H1 (cell line): ENCODE results near the gene LRRFIP1. TPM values are rescaled to one million over a fixed set of nuclear protein-coding genes. Genes with fewer than 3 reads are reported as not detected.

Source experiments
- CTCF ChIA-PET: fragments of 300-600 bp; sonication (Branson Sonifier 250); formaldehyde crosslinking; loops from one replicate; lab custom pipeline; 2021; ENCODE audit not compliant: partially characterized antibody; lab: Charles Lee
- POLR2A ChIA-PET: fragments of 300-600 bp; sonication (Branson Sonifier 250); formaldehyde crosslinking; loops from one replicate; lab custom pipeline; 2021; ENCODE audit warnings: inconsistent platforms; ENCODE audit not compliant: partially characterized antibody; lab: Charles Lee
- DNase-seq, 2 experiments: peaks; one replicate each; pipeline versions ENCODE4 v3.0.0 to v3.0.0-alpha.2; 2010 to 2022; ENCODE audit warnings: low spot score in 2 of 2, low read depth in 1 of 2, mixed read lengths in 1 of 2
- FAIRE-seq: peaks from 2 replicates; lab custom pipeline; 2011; peaks lifted over from hg19 to GRCh38; lab: Jason Lieb, UNC
- H2AFZ ChIP-seq: 2 replicates; pipeline ENCODE4 v1.8.1; 2012; ENCODE audit warnings: low read length, inconsistent platforms
- H2AK5ac ChIP-seq: 2 replicates; pipeline ENCODE4 v1.6.1; 2013; ENCODE audit warnings: low read depth, low read length
- H2BK120ac ChIP-seq: replicated peaks from 2 replicates; pipeline ENCODE3; 2013; ENCODE audit warnings: low read depth, low read length, inconsistent platforms
- H2BK12ac ChIP-seq: 2 replicates; pipeline ENCODE4 v1.6.1; 2013; ENCODE audit warnings: low read depth, low read length
- H2BK15ac ChIP-seq: 2 replicates; pipeline ENCODE4 v1.6.1; 2013; ENCODE audit warnings: low read length
- H2BK20ac ChIP-seq: 2 replicates; pipeline ENCODE4 v1.6.1; 2013; ENCODE audit warnings: low read length
- H2BK5ac ChIP-seq: 2 replicates; pipeline ENCODE4 v1.6.1; 2013; ENCODE audit warnings: low read depth, low read length
- H3K14ac ChIP-seq: 2 replicates; pipeline ENCODE4 v1.6.1; 2013; ENCODE audit warnings: inconsistent platforms; ENCODE audit not compliant: insufficient read length
- H3K18ac ChIP-seq: 2 replicates; pipeline ENCODE4 v1.6.1; 2013; ENCODE audit warnings: low read length; ENCODE audit errors: extremely low read depth
- H3K23ac ChIP-seq: 2 replicates; pipeline ENCODE4 v1.6.1; 2013; ENCODE audit warnings: inconsistent platforms; ENCODE audit not compliant: insufficient read length
- H3K23me2 ChIP-seq: 2 replicates; pipeline ENCODE4 v1.6.1; 2013; ENCODE audit warnings: low read depth, low read length
- H3K27ac ChIP-seq: 2 replicates; pipeline ENCODE4 v1.6.1; 2011; ENCODE audit warnings: low read depth, low read length, inconsistent platforms
- H3K27me3 ChIP-seq, 4 experiments: replicated peaks in 1 of 4; 1 replicate in 1 of 4; 2 replicates in 3 of 4; pipeline versions ENCODE4 v1.6.1 to v1.8.1; 2011 to 2013; ENCODE audit warnings: low read length in 3 of 4, mild to moderate bottlenecking in 3 of 4, inconsistent platforms in 2 of 4, mixed read lengths in 2 of 4, moderate library complexity in 1 of 4; ENCODE audit not compliant: control insufficient read depth in 3 of 4, insufficient read depth in 3 of 4; ENCODE audit errors: extremely low read depth in 1 of 4
- H3K36me3 ChIP-seq, 4 experiments: 2 replicates each; pipeline versions ENCODE4 v1.6.1 to v1.8.1; 2011 to 2013; ENCODE audit warnings: mild to moderate bottlenecking in 4 of 4, low read length in 3 of 4, moderate library complexity in 2 of 4, control low read depth in 1 of 4, inconsistent platforms in 1 of 4; ENCODE audit not compliant: insufficient read depth in 4 of 4, control insufficient read depth in 2 of 4
- H3K4ac ChIP-seq: replicated peaks from 2 replicates; pipeline ENCODE3; 2013; ENCODE audit warnings: low read length, low read depth, mixed read lengths, inconsistent platforms; ENCODE audit not compliant: insufficient read length
- H3K4me1 ChIP-seq, 4 experiments: replicated peaks in 1 of 4; 1 replicate in 1 of 4; 2 replicates in 3 of 4; pipeline versions ENCODE4 v1.6.1 to v1.8.1; 2011 to 2013; ENCODE audit warnings: low read length in 3 of 4, inconsistent platforms in 2 of 4, mixed read lengths in 1 of 4; ENCODE audit not compliant: insufficient read depth in 4 of 4, control insufficient read depth in 3 of 4
- H3K4me2 ChIP-seq, 2 experiments: 2 replicates each; pipeline versions ENCODE4 v1.6.1 to v1.8.1; 2011 to 2013; ENCODE audit warnings: low read depth in 2 of 2, low read length in 2 of 2, control low read depth in 1 of 2, inconsistent platforms in 1 of 2, mild to moderate bottlenecking in 1 of 2; ENCODE audit not compliant: insufficient read depth in 1 of 2
- H3K4me3 ChIP-seq, 4 experiments: fragments of 200-600, 300-600 bp in 1 of 4; sonication (generic), shearing (Covaris generic), sonication (Bioruptor Twin) in 1 of 4; 2 replicates each; pipeline versions ENCODE4 v1.5.1 to v1.8.1; 2011 to 2016; ENCODE audit warnings: low read length in 4 of 4, low read depth in 3 of 4, control low read depth in 2 of 4, inconsistent platforms in 2 of 4, mild to moderate bottlenecking in 2 of 4, mixed read lengths in 1 of 4, moderate library complexity in 1 of 4; ENCODE audit not compliant: insufficient read depth in 2 of 4; ENCODE audit errors: extremely low read depth in 1 of 4
- H3K56ac ChIP-seq: replicated peaks from 2 replicates; pipeline ENCODE3; 2013; ENCODE audit warnings: low read depth, mild to moderate bottlenecking, mixed read lengths, low read length, inconsistent platforms; ENCODE audit not compliant: insufficient read length
- H3K79me1 ChIP-seq: 2 replicates; pipeline ENCODE4 v1.6.1; 2013; ENCODE audit warnings: low read depth, low read length, control low read depth
- H3K79me2 ChIP-seq, 2 experiments: 2 replicates each; pipeline versions ENCODE4 v1.6.1 to v1.8.1; 2012 to 2013; ENCODE audit warnings: low read length in 2 of 2, mild to moderate bottlenecking in 2 of 2, inconsistent platforms in 1 of 2; ENCODE audit not compliant: insufficient read depth in 2 of 2, control insufficient read depth in 1 of 2
- H3K9ac ChIP-seq, 4 experiments: replicated peaks in 1 of 4; 1 replicate in 1 of 4; 2 replicates in 3 of 4; pipeline versions ENCODE4 v1.6.1 to v1.8.1; 2011 to 2013; ENCODE audit warnings: low read depth in 3 of 4, low read length in 3 of 4, control low read depth in 2 of 4, mild to moderate bottlenecking in 2 of 4, moderate library complexity in 2 of 4, inconsistent platforms in 1 of 4; ENCODE audit errors: extremely low read depth in 1 of 4
- H3K9me3 ChIP-seq, 2 experiments: 2 replicates each; pipeline versions ENCODE4 v1.6.1 to v1.8.1; 2012 to 2013; ENCODE audit warnings: mild to moderate bottlenecking in 2 of 2, moderate library complexity in 2 of 2, control low read depth in 1 of 2, inconsistent platforms in 1 of 2, low read depth in 1 of 2, low read length in 1 of 2, mixed read lengths in 1 of 2; ENCODE audit not compliant: insufficient read depth in 2 of 2
- H4K20me1 ChIP-seq, 2 experiments: replicated peaks in 1 of 2; 2 replicates each; pipeline versions ENCODE3 to v1.8.1; 2011 to 2013; ENCODE audit warnings: inconsistent platforms in 2 of 2, low read length in 2 of 2, mild to moderate bottlenecking in 1 of 2; ENCODE audit not compliant: insufficient read depth in 2 of 2, control insufficient read depth in 1 of 2
- H4K5ac ChIP-seq: 2 replicates; pipeline ENCODE4 v1.6.1; 2013; ENCODE audit warnings: low read length, low read depth, mixed read lengths, inconsistent platforms; ENCODE audit not compliant: insufficient read length
- H4K8ac ChIP-seq: 2 replicates; pipeline ENCODE4 v1.8.0; 2013; ENCODE audit warnings: mild to moderate bottlenecking, moderate library complexity, low read length, inconsistent platforms; ENCODE audit not compliant: insufficient read depth; ENCODE audit errors: extremely low read depth
- H4K91ac ChIP-seq: replicated peaks from 2 replicates; pipeline ENCODE3; 2013; ENCODE audit warnings: low read length, mixed read lengths, inconsistent platforms; ENCODE audit not compliant: insufficient read length
- RAD21 ChIP-seq, 2 experiments: IDR thresholded peaks in 1 of 2; conservative IDR thresholded peaks in 1 of 2; 2 replicates each; pipeline ENCODE4 v1.6.1; 2011; ENCODE audit warnings: low read depth in 2 of 2, low read length in 2 of 2, improper control_type of control experiment in 1 of 2, inconsistent platforms in 1 of 2, mild to moderate bottlenecking in 1 of 2, moderate library complexity in 1 of 2
- TCF12 ChIP-seq: IDR thresholded peaks from 2 replicates; pipeline ENCODE4 v1.6.1; 2011; ENCODE audit warnings: low read depth, mild to moderate bottlenecking, low read length
- WGBS, 2 experiments: shearing (Covaris generic) in 1 of 2; methylation state at CpG; one replicate each; pipeline versions ENCODE4 v1.1.6 to v1.1.7; 2013 to 2015; ENCODE audit warnings: low lambda C conversion rate in 2 of 2, mixed read lengths in 2 of 2, inconsistent platforms in 1 of 2, low coverage in 1 of 2, missing lambda C conversion rate in 1 of 2; ENCODE audit not compliant: insufficient replicate concordance in 2 of 2, insufficient coverage in 1 of 2, insufficient read length in 1 of 2; ENCODE audit errors: extremely low coverage in 1 of 2, missing lambda C conversion rate in 1 of 2; 5-methylcytosine and 5-hydroxymethylcytosine counted together
- polyA plus RNA-seq, 7 experiments: library from polyadenylated mRNA; depleted of rRNA in 3 of 7; stranded (reverse) in 5 of 7; unstranded in 2 of 7; fragments of >200 nt in 5 of 7; fragments of 200-250 nt in 2 of 7; gene quantifications; 1 replicate in 5 of 7; 2 replicates in 1 of 7; 4 replicates in 1 of 7; pipeline versions ENCODE4 v1.2.1 to v1.2.3, GENCODE V29; 2011 to 2013; ENCODE audit warnings: missing spikeins in 2 of 7, mixed read lengths in 2 of 7
- total RNA-seq: library from RNA; stranded (reverse); fragmentation: NEBNext Ultra II Directional; extraction: Animal tissue kit (Norgen Biotek cat#: 25700); gene quantifications from 2 replicates; pipeline ENCODE4 v1.2.1, GENCODE V29; 2021

Gene LRRFIP1
- total and polyA plus RNA-seq, 2 of the 8 experiments (the other 6 are each of a cell fraction or from before 2014, with no cell fraction given): 12.1 to 75.8 TPM

DNA sequence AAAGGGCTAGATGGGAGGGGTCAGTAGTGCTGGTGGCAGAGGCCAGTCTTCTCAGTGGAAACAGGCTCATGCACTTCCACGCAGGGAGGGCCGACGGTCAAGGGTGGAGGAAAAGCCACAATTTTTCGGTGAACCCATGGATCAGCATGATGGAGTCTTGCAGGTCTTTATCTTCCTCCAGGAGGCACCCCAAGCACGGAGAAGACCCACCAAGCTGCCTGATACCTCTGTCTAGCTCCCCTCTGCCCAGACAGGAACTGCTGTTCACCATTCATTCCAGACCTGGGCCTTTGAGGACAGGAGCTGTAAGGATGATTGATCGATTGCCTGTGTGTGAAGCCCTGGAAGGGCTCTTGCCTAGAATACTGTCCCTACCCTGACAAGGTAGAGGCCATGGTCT lies 2.8 kb upstream of the LRRFIP1 start:
- TF ChIP-seq TCF12: no peak
- peak in 1 of 2 experiments; percentile 3; a peak in 1 of 4 replicates for TF ChIP-seq RAD21 (IDR thresholded peaks at IDR 0.05 in 1 of 2, conservative IDR thresholded peaks at IDR 0.05 in 1 of 2; ENCODE audit: low read depth in 2 of 2, low read length in 2 of 2)
- H3K4me2 ChIP-seq: no peak overlapping the region
- no peak overlapping the region for H2AFZ ChIP-seq
- no peak for DNase-seq
- no peak overlapping the region for H3K23ac ChIP-seq
- POLR2A ChIA-PET: interaction anchor here (0.8 to 6.7 kb wide), 2 partner anchors 8 to 9 kb away, joined by 3 to 42 read pairs; no protein-coding TSS in a partner anchor
- peaks cover 0 to 2% of the 10 kb centered on the region in 2 experiments for H4K20me1 ChIP-seq
- FAIRE-seq: no peak
- no peak overlapping the region for H4K8ac ChIP-seq
- H3K79me2 ChIP-seq: peaks cover 0 to 9% of the 10 kb centered on the region in 2 experiments; a peak in 2 of 4 replicates
- no peaks in the 10 kb centered on the region for H3K79me1 ChIP-seq
- H2BK20ac ChIP-seq: no peak overlapping the region
- H2AK5ac ChIP-seq: no peak overlapping the region; the same call in 1 of the 2 replicates
- no peak overlapping the region for H2BK5ac ChIP-seq
- H4K91ac ChIP-seq: no peak overlapping the region
- no peak overlapping the region for H3K18ac ChIP-seq
- H3K4ac ChIP-seq: no peak overlapping the region
- H4K5ac ChIP-seq: no peak overlapping the region
- H3K27me3 ChIP-seq: peaks cover 0 to 31% (median 24%) of the 10 kb centered on the region in 4 experiments; a peak in 6 of 7 replicates
- WGBS, 2 experiments: 89% methylated on average over 5 of the region's 6 CpGs; no CpG with 5 or more reads in 1 of the 2 experiments
- H3K4me3 ChIP-seq: no peak overlapping the region
- no peak overlapping the region for H3K14ac ChIP-seq
- H3K4me1 ChIP-seq: peaks cover 0 to 13% (median 8%) of the 10 kb centered on the region in 4 experiments; a peak in 5 of 7 replicates
- no peaks in the 10 kb centered on the region for H3K9me3 ChIP-seq
- H3K9ac ChIP-seq: no peak overlapping the region
- H3K56ac ChIP-seq: no peak overlapping the region
- no peak overlapping the region for H3K27ac ChIP-seq
- CTCF ChIA-PET: interaction anchor here (0.9 to 2.4 kb wide), 4 partner anchors 8 to 121 kb away, joined by 3 to 11 read pairs (median 4); no protein-coding TSS in a partner anchor
- H3K23me2 ChIP-seq: peaks cover 5% of the 10 kb centered on the region
- no peak overlapping the region for H2BK12ac ChIP-seq
- no peak overlapping the region for H2BK15ac ChIP-seq
- no peaks in the 10 kb centered on the region for H3K36me3 ChIP-seq
- H2BK120ac ChIP-seq: no peak overlapping the region
